Fibroblast of skin of left quadriceps (primary cell): ENCODE data around the gene DYNC1I1.
"Not testable (repeated sequence)": the region's sequence is repeated elsewhere in the genome, so short reads cannot be mapped to it uniquely, and the experiment has no call there.

Experiments used
- DNase-seq, 2 experiments: peaks; one replicate each; pipeline ENCODE4 v3.0.0-alpha.2; 2013; ENCODE audit warnings: low read depth in 2 of 2

DYNC1I1 gene

GRCh38 chr7:95907337-95907736 lies 135.0 kb downstream of the DYNC1I1 start:
- DNase-seq: no peak

GRCh38 chr7:95908499-95908898 lies 136.1 kb downstream of the DYNC1I1 start:
- DNase-seq: no peak

- no peak for DNase-seq
Measured at GRCh38 chr7:95910341-95910740, 138.0 kb downstream of the DYNC1I1 start.

GRCh38 chr7:95915731-95916130 lies 143.4 kb downstream of the DYNC1I1 start:
- DNase-seq: no peak

DNA sequence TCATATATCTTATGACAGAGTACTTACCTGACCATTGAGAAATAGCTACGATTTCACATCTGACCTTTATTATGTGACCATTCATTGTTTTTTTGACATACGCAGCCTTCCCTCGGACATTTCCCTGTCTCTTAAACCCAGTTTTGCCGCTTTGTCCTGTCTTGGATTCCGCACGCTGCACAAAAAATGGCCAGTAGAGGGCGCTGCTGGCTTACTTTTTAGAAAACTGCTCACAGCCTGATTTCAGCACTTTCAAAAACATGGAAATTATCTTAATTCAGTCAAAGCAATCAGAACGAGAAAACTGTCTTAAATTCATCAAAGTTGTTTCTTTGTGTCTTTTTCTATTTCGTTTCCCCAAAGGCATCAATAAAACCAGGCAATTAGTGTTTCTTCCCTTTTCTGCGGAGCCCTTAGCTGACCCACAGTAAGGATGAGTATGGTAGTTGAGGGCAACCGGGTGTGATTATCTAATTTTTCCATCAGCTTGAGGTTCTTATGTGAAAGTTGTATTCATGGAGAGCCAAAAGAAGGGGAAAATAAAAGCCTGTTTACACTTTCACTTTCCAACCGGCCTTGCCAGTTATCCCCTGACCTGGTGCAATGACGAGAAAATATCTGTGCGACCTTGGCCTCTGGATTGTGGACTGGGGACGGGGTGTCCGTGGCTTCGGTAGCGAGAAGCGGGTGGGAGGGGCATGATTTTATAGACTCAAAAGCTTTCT lies 144.4 kb downstream of the DYNC1I1 start:
- peak; percentile 38 to 41 for DNase-seq

DNA sequence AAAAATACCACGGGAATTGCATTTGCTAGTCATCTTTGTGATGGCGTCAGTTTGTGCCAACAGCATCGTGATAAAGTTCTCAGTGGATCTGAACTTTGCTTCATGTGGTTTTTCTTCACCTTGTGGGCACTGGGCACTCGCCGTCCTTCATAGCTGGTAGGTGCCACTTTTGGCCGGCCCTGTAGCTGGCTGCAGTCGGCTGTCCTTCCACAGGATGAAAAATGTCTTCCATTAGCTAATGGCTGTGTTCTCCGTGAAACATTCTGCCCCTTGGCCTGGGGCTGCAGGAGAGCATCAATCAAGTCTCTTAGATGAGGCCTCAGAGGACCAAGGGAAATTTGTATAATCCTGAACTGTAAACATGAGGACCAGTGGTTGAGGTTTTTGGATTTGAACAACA lies 145.3 kb downstream of the DYNC1I1 start:
- DNase-seq: no peak

DNA sequence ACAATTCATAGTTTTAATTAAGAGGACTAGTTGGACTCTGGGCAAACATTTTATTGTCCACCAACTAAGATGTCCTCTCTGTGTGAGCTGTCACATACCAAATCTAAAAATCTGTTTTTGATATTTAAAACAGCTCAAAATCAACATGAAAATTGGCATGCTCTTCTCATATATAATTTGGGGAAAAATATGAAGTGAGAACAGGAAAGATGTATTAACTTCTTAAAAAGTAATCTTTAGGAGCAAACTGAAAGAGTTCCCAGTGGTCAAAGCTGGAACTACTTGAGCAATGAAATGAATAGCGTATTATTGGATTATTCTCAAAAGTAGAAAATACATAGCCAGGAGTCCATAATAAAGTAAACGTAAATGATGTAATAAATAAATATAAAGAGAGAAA lies 147.2 kb downstream of the DYNC1I1 start:
- no peak for DNase-seq

DNA sequence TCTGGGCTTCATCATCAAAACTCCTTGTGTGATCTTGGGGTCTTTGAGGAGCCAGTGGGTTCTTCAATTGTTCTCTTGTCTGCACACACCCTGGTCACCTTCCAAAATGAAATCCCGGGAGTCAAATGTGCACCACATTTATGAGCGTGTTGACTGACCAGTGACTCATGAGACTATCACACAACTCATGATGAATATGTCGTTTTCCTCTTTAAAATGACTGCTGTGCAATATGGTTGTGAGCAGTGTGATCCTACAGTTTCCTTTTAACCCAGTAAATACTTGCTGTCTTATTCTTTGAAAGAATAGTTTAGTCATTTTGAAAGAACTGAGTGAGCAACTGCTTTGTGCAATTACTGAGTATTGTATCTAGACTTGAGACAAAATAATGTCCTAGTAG lies 149.2 kb downstream of the DYNC1I1 start:
- peak in 1 of 2 experiments; percentile 9 for DNase-seq

- peak in 1 of 2 experiments; percentile 1 for DNase-seq
Measured at GRCh38 chr7:95922191-95922590, 149.8 kb downstream of the DYNC1I1 start.

DNA sequence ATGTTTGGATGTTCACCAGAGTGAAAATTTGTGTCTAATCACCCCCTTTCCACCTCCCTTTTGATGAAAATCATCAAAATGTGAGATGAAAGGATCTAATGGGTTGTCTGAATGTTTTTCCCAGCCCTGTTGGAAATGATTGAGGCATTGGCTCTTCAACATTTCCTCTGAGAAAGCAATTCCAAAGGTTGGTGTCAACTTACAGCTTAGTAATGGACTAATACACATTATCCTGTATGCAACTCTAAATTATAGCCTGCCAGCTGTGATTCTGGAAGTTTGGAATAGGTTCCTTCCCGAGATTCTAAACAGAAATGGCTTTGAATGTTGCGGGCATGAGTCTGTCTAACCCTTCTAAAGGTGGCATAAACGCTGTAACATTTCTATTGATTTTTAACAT lies 152.9 kb downstream of the DYNC1I1 start:
- DNase-seq: no peak

- DNase-seq: no peak
Measured at GRCh38 chr7:95925971-95926370, 153.6 kb downstream of the DYNC1I1 start.

- no peak for DNase-seq
Measured at GRCh38 chr7:95927756-95928155, 155.4 kb downstream of the DYNC1I1 start.

GRCh38 chr7:95929710-95930280 lies 157.4 kb downstream of the DYNC1I1 start:
- DNase-seq: no peak

- no peak for DNase-seq
Measured at GRCh38 chr7:95931460-95932232, 159.3 kb downstream of the DYNC1I1 start.

DNA sequence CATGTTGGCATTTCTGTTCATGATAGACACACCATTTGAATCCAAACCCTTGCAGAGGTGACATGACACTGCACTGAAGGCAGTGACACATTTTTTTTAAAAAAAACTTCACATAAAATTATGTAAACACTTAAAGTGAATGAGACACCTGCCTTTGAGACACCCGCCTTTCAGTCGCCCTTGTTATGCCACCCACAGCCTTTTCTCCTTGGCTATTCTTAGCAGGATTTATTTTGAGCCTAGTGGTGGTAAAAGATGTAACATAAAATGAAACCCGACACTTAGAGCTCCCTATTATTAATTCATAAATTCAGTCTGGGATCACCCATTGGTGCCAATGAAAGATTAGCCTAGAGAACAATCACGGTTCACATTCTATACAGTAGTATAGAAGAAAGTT lies 161.3 kb downstream of the DYNC1I1 start:
- no peak for DNase-seq

- DNase-seq: not testable (repeated sequence)
Measured at GRCh38 chr7:95944867-95945266, 172.5 kb downstream of the DYNC1I1 start.

- DNase-seq: peak in 1 of 2 experiments; percentile 2
Measured at GRCh38 chr7:95950698-95951097, 178.3 kb downstream of the DYNC1I1 start.

DNA sequence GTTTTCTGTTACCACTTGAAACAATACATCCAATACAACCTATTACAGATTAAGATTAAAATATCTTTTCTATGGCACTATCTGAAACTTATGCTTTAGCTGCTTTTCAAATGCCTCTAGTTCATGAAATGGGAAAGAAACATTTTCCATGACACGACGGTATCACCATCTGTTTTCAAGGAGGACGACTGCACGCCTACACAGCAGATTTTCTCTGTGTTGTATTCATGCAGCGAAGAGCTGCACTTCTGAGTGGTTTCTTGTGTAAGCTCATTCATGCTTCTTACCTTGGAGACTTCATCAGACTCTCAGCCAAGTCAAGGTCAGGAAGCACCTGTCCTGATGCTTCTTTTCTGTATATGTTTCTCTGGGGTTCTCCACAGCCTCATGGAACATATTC lies 179.2 kb downstream of the DYNC1I1 start:
- DNase-seq: no peak

GRCh38 chr7:95951997-95952795 lies 179.8 kb downstream of the DYNC1I1 start:
- no peak for DNase-seq

- no peak for DNase-seq
Measured at GRCh38 chr7:95952851-95953250, 180.5 kb downstream of the DYNC1I1 start.

DNA sequence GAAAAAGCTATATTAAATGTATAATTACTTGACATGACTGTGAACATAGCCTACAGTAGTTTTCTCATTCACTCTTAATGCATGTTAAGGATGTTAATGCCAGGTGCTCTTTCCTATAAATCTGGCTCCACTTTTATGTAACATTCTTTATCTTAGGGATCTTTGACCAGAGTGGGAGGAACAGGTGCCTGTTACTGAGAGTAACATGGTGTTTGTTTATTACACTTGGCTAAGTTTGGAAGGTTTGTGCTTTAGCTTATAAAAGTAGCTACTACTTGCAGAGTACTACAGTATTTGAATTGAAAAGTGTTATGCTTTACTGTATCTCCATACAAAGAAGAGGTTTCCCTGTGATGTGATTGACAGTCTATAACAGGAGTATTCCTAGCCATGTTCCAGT lies 183.4 kb downstream of the DYNC1I1 start:
- DNase-seq: no peak

GRCh38 chr7:95957510-95957909 lies 185.2 kb downstream of the DYNC1I1 start:
- no peak for DNase-seq
